HG02763 (cell line): ENCODE data around the gene PHF10.
"Not testable (repeated sequence)": the region's sequence is repeated elsewhere in the genome, so short reads cannot be mapped to it uniquely, and the experiment has no call there.

ENCODE experiments used
- ATAC-seq: cut with Tn5 transposase; IDR thresholded peaks from one replicate; pipeline ENCODE4 v1.9.1; 2021; ENCODE audit warnings: mild to moderate bottlenecking, moderate library complexity; ENCODE audit not compliant: unreplicated experiment

Gene PHF10

GRCh38 chr6:169723200-169723909, 945 bp downstream of the PHF10 start:
- ATAC-seq = peak; percentile 34

- no peak for ATAC-seq
Measured at GRCh38 chr6:169722362-169723199, 1.7 kb downstream of the PHF10 start.

- no peak for ATAC-seq
Measured at GRCh38 chr6:169720207-169720855, 4.0 kb downstream of the PHF10 start.

- ATAC-seq = no peak
Measured at GRCh38 chr6:169719117-169719516, 5.2 kb downstream of the PHF10 start.

GRCh38 chr6:169714595-169714994, 9.7 kb downstream of the PHF10 start:
- no peak for ATAC-seq

- ATAC-seq = no peak
Measured at GRCh38 chr6:169714178-169714577, 10.1 kb downstream of the PHF10 start.

- no peak for ATAC-seq
Measured at GRCh38 chr6:169710009-169710408, 14.3 kb downstream of the PHF10 start.

GRCh38 chr6:169709293-169709692, 15.0 kb downstream of the PHF10 start:
- ATAC-seq = no peak

- no peak for ATAC-seq
Measured at GRCh38 chr6:169707772-169708171, 16.5 kb downstream of the PHF10 start.

- ATAC-seq = no peak
Measured at GRCh38 chr6:169702840-169703246, 21.5 kb downstream of the PHF10 start.

GRCh38 chr6:169701954-169702839, 22.1 kb downstream of the PHF10 start, which contains the start of the genes C6orf120 and WDR27:
C6orf120 (plus strand) TSS chr6:169702126; CDS start chr6:169702460, 334 bp downstream.
WDR27 (minus strand) TSS chr6:169702029; CDS start chr6:169689005, 13,024 bp downstream.
- ATAC-seq = peak; percentile 91

- no peak for ATAC-seq
Measured at GRCh38 chr6:169701311-169701953, 22.9 kb downstream of the PHF10 start.

- no peak for ATAC-seq
Measured at GRCh38 chr6:169700296-169700695, 24.0 kb downstream of the PHF10 start.

- not testable (repeated sequence) for ATAC-seq
Measured at GRCh38 chr6:169697115-169697514, 27.2 kb downstream of the PHF10 start.

GRCh38 chr6:169695131-169695530, 29.2 kb downstream of the PHF10 start:
- no peak for ATAC-seq

- ATAC-seq = no peak
Measured at GRCh38 chr6:169692516-169692915, 31.8 kb downstream of the PHF10 start.

GRCh38 chr6:169691260-169691659, 33.0 kb downstream of the PHF10 start:
- no peak for ATAC-seq

GRCh38 chr6:169689287-169689686, 35.0 kb downstream of the PHF10 start:
- ATAC-seq = no peak

- no peak for ATAC-seq
Measured at GRCh38 chr6:169685860-169686259, 38.4 kb downstream of the PHF10 start.

- ATAC-seq = no peak
Measured at GRCh38 chr6:169684056-169684455, 40.2 kb downstream of the PHF10 start.
